Measurements from ENCODE around the gene DEGS2. TPM values are rescaled to one million over a fixed set of nuclear protein-coding genes. Genes with fewer than 3 reads are reported as not detected.

DEGS2 gene
- total and polyA plus RNA-seq, 2 of the 13 experiments (the other 11 are each of a cell fraction or from before 2014, with no cell fraction given): 0.09 TPM

- no peak for TF ChIP-seq ZBTB8A (CRISPR knock-in tag; IDR thresholded peaks at IDR 0.05; ENCODE audit: borderline replicate concordance, low read depth)
- TF ChIP-seq ZFP62 (CRISPR knock-in tag; IDR thresholded peaks at IDR 0.05): no peak
- TF ChIP-seq MTERF4 (CRISPR knock-in tag; IDR thresholded peaks at IDR 0.05): no peak
- no peak for TF ChIP-seq NR1H2 (CRISPR knock-in tag; IDR thresholded peaks at IDR 0.05; ENCODE audit: borderline replicate concordance, low read depth)
- no peak for TF ChIP-seq STAT5B (CRISPR knock-in tag; IDR thresholded peaks at IDR 0.05)
- TF ChIP-seq, protein P1, sequence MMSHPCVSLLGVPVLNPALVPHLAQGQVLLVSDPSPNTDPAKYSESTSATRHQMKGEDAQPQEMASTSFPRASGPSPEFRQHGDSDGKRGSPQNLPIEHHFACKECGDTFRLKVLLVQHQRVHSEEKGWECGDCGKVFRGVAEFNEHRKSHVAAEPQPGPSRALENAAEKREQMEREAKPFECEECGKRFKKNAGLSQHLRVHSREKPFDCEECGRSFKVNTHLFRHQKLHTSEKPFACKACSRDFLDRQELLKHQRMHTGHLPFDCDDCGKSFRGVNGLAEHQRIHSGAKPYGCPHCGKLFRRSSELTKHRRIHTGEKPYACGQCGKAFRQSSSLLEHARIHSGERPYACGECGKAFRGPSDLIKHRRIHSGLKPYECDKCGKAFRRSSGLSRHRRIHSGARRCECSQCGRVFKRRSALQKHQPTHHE (CRISPR knock-in tag; IDR thresholded peaks at IDR 0.05; ENCODE audit: borderline replicate concordance): no peak
- no peak for TF ChIP-seq SIN3A (IDR thresholded peaks at IDR 0.05; ENCODE audit: borderline replicate concordance, low read depth, low read length)
- TF ChIP-seq ZNF530 (CRISPR knock-in tag; IDR thresholded peaks at IDR 0.05; ENCODE audit: low read depth): no peak
Observed at GRCh38 chr14:100165831-100166440, 6.5 kb upstream of the DEGS2 start (continued).

GRCh38 chr14:100165376-100165775 is 5.9 kb upstream of the DEGS2 start:
- Histone ChIP-seq H3K36me3 (replicated peaks in 1 of 2; ENCODE audit: control insufficient read depth in 1 of 2, insufficient read depth in 2 of 2, low read length in 2 of 2) (no peaks in the 10 kb centered on the region), H2AFZ (ENCODE audit: low read length) (no peak overlapping the region), H3K9ac (ENCODE audit: insufficient read depth, low read depth, low read length) (no peak overlapping the region), H3K27me3 (ENCODE audit: control insufficient read depth in 1 of 2, insufficient read depth in 2 of 2, low read length in 2 of 2) (peaks cover under 1 to 13% of the 10 kb centered on the region in 2 experiments; a peak in 4 of 5 replicates), H3K4me1 (ENCODE audit: insufficient read depth, low read length) (no peaks in the 10 kb centered on the region; the same call in 1 of the 2 replicates), H3K4me3 (replicated peaks in 1 of 3; ENCODE audit: insufficient read depth in 1 of 3, low read depth in 2 of 3, low read length in 3 of 3) (no peak overlapping the region), H4K20me1 (ENCODE audit: insufficient read depth, low read length) (no peaks in the 10 kb centered on the region), H3K79me2 (ENCODE audit: insufficient read depth, low read length) (no peaks in the 10 kb centered on the region), H3K4me2 (ENCODE audit: low read depth, low read length) (no peak overlapping the region), H3K27ac (ENCODE audit: extremely low read length, insufficient read depth, low read length) (no peak overlapping the region), H3K9me3 (ENCODE audit: low read length) (no peaks in the 10 kb centered on the region)
- ChIA-PET POLR2A (no interaction called here), CTCF (ENCODE audit: low intra/inter-chr PET ratio, low total read pairs) (no interaction called here)
- no TSS peak for BruUV-seq (replicated peaks)
- ATAC-seq (peak; percentile 25), FAIRE-seq (no peak), DNase-seq (ENCODE audit: low spot score) (no peak)
- in situ Hi-C loops (cut with HindIII; ENCODE audit: extremely low pct_ligation_motif_present, low pct_unique_long_range_greater_than_20kb) (no loop called here), intact Hi-C loops (cut with micrococcal nuclease; ENCODE audit: unreplicated experiment) (no loop called here)
- TF ChIP-seq, protein P2, sequence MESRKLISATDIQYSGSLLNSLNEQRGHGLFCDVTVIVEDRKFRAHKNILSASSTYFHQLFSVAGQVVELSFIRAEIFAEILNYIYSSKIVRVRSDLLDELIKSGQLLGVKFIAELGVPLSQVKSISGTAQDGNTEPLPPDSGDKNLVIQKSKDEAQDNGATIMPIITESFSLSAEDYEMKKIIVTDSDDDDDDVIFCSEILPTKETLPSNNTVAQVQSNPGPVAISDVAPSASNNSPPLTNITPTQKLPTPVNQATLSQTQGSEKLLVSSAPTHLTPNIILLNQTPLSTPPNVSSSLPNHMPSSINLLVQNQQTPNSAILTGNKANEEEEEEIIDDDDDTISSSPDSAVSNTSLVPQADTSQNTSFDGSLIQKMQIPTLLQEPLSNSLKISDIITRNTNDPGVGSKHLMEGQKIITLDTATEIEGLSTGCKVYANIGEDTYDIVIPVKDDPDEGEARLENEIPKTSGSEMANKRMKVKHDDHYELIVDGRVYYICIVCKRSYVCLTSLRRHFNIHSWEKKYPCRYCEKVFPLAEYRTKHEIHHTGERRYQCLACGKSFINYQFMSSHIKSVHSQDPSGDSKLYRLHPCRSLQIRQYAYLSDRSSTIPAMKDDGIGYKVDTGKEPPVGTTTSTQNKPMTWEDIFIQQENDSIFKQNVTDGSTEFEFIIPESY (CRISPR knock-in tag; IDR thresholded peaks at IDR 0.05): peak; percentile 68
- TF ChIP-seq E2F2 (CRISPR knock-in tag; IDR thresholded peaks at IDR 0.05; ENCODE audit: borderline replicate concordance) (no peak), EED (CRISPR knock-in tag; IDR thresholded peaks at IDR 0.05) (no peak), HDAC1 (CRISPR knock-in tag; IDR thresholded peaks at IDR 0.05) (no peak), ZBTB1 (CRISPR knock-in tag; IDR thresholded peaks at IDR 0.05; ENCODE audit: borderline replicate concordance) (no peak), TBX3 (IDR thresholded peaks at IDR 0.05; ENCODE audit: borderline replicate concordance) (no peak), GLMP (CRISPR knock-in tag; IDR thresholded peaks at IDR 0.05; ENCODE audit: borderline replicate concordance) (no peak), REPIN1 (CRISPR knock-in tag; IDR thresholded peaks at IDR 0.05; ENCODE audit: borderline replicate concordance, low read depth) (no peak), POLR2G (IDR thresholded peaks at IDR 0.05; ENCODE audit: low read depth, low read length) (no peak)
- WGBS (ENCODE audit: low lambda C conversion rate): 81% methylated on average over 21 of the region's 27 CpGs

Measured in HepG2 (cell line).